GM12891 (cell line): ENCODE measurements around the gene PCSK6.

Experiments used
- POLR2A ChIP-seq: IDR thresholded peaks from 2 replicates; pipeline ENCODE4 v1.6.1; 2011; ENCODE audit warnings: low read depth, low read length, control low read depth
- POLR2AphosphoS5 ChIP-seq: IDR thresholded peaks from 2 replicates; pipeline ENCODE4 v1.6.1; 2011; ENCODE audit warnings: low read depth, low read length, control low read depth
- SPI1 ChIP-seq: IDR thresholded peaks from 2 replicates; pipeline ENCODE4 v1.6.1; 2011; ENCODE audit warnings: low read depth, low read length, control low read depth
- TAF1 ChIP-seq: IDR thresholded peaks from 2 replicates; pipeline ENCODE4 v1.6.1; 2011; ENCODE audit warnings: low read depth, low read length, control low read depth

- TF ChIP-seq POLR2AphosphoS5 (no peak), POLR2A (no peak), SPI1 (no peak), TAF1 (no peak)
These were observed 48.5 kb downstream of the PCSK6 start for GRCh38 chr15:101440846-101441590.
